ENCODE data around the gene PRDM2.

Gene PRDM2

DNA sequence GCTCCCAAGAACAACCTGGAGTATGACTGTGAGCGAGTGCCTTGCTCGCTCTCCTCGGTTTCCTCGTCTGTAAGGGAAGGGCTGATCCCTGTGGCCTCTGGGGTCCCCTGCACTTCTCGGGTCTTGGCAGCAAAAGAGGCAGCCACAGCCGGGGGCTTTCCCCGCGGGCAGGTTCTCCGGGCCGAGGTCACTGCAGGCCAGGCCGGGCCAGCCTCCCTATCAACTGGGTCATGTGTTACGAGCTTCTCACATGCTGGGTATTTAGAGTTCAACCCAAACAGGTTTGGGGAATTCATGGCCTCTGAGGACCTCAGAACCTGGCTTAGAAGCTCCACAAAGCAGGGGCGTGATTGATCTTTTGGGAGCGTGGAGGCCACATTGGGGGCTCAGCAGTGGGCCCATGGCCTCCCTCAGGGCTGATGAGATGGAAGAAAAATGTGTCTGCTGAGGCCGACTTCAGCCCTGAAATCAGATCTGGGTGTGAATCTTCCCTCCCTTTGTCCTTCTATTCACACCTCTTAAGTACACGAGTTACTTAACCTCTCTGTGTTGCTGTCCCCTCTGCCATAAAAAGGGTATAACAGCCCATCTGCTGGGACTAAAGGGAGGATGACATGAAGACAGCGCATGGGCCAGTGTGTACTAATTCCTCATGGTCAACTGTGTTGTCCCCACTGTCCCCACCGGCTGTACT is 103.7 kb downstream of the PRDM2 start:
- TF ChIP-seq, protein P1, sequence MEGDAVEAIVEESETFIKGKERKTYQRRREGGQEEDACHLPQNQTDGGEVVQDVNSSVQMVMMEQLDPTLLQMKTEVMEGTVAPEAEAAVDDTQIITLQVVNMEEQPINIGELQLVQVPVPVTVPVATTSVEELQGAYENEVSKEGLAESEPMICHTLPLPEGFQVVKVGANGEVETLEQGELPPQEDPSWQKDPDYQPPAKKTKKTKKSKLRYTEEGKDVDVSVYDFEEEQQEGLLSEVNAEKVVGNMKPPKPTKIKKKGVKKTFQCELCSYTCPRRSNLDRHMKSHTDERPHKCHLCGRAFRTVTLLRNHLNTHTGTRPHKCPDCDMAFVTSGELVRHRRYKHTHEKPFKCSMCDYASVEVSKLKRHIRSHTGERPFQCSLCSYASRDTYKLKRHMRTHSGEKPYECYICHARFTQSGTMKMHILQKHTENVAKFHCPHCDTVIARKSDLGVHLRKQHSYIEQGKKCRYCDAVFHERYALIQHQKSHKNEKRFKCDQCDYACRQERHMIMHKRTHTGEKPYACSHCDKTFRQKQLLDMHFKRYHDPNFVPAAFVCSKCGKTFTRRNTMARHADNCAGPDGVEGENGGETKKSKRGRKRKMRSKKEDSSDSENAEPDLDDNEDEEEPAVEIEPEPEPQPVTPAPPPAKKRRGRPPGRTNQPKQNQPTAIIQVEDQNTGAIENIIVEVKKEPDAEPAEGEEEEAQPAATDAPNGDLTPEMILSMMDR (IDR thresholded peaks at IDR 0.05; ENCODE audit: unreplicated experiment in 3 of 3), result no peak
- no peak overlapping the region for H3K4me3 Mint-ChIP-seq
- no peak overlapping the region for H3K27ac Mint-ChIP-seq
- H3K36me3 Mint-ChIP-seq (ENCODE audit: low read depth), result peaks cover 6% of the 10 kb centered on the region
- H3K9me3 Mint-ChIP-seq, result no peaks in the 10 kb centered on the region
- no peaks in the 10 kb centered on the region for H3K4me1 Mint-ChIP-seq
- H3K27me3 Mint-ChIP-seq (ENCODE audit: low read depth), result peaks cover 8% of the 10 kb centered on the region

DNA sequence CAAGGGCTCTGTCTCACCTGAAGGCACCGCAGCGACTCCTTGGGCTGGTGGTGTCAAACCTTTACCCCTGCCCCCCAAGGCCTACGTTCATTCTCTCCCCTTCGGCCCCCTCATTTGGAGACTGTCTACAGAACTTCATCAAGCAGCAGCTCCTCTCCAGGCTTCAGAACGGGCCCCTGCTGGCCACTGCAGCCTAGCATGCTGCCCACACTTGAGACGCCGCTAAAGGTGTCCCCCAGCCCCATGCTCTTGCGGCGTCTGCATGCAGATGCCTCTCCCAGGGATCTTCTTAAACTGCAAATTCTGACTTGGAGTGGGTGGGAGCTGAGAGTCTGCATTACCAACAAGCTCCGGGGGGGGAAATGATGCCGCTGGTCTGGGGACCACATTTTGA is 104.2 kb downstream of the PRDM2 start:
- TF ChIP-seq, protein P1 (IDR thresholded peaks at IDR 0.05; ENCODE audit: unreplicated experiment in 3 of 3), result no peak
- H3K4me3 Mint-ChIP-seq, result no peak overlapping the region
- H3K36me3 Mint-ChIP-seq (ENCODE audit: low read depth), result peaks cover 4% of the 10 kb centered on the region
- peaks cover 8% of the 10 kb centered on the region for H3K27me3 Mint-ChIP-seq (ENCODE audit: low read depth)
- no peaks in the 10 kb centered on the region for H3K4me1 Mint-ChIP-seq
- H3K9me3 Mint-ChIP-seq, result no peaks in the 10 kb centered on the region
- H3K27ac Mint-ChIP-seq, result no peak overlapping the region

DNA sequence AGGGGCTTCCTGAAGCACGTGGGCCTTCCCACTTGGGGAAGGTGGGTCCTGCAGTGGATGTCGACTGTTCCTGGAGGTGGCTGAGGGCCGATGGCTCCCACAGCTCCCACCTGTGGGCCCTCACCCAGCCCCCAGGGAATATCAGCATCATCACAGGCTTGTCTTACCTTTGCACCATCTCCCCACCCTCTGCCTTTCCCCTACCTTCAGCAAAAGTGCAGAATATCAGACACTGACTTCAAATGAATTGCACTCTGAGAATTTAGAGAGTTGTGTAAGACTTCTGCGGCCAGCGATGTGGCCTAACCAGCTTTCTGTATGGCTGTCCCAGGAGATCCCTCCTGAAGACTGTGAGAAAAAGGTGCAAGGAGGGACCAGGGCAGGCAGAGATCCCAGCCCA is 105.4 kb downstream of the PRDM2 start:
- Mint-ChIP-seq H3K4me1 (no peaks in the 10 kb centered on the region), H3K4me3 (no peak overlapping the region), H3K27me3 (ENCODE audit: low read depth) (peaks cover 4% of the 10 kb centered on the region), H3K9me3 (no peaks in the 10 kb centered on the region), H3K27ac (no peak overlapping the region), H3K36me3 (ENCODE audit: low read depth) (peaks cover 4% of the 10 kb centered on the region)
- TF ChIP-seq, protein P1 (IDR thresholded peaks at IDR 0.05; ENCODE audit: unreplicated experiment in 3 of 3), result no peak

DNA sequence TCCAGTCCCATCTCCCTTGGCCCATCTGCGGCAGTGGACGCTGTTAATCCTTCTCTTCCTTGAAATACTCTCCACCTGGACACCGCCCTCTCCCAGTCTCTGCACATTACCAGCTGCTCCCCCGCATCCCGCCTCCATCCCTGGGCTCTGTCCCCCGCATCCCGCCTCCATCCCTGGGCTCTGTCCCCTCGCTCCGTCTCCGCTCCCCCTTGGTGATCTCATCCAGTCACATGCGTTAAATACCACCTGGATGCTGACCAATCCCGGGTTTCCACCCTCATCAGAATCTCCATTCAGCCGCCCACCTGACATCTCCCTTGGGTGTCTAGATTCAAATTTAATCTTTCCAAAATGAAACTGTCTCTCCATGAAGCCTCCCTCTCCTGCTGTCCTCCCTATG is 106.1 kb downstream of the PRDM2 start:
- Mint-ChIP-seq H3K9me3 (no peaks in the 10 kb centered on the region), H3K4me1 (no peaks in the 10 kb centered on the region), H3K27ac (no peak overlapping the region), H3K27me3 (ENCODE audit: low read depth) (peaks cover 3% of the 10 kb centered on the region), H3K4me3 (no peak overlapping the region), H3K36me3 (ENCODE audit: low read depth) (peaks cover 4% of the 10 kb centered on the region)
- TF ChIP-seq, protein P1 (IDR thresholded peaks at IDR 0.05; ENCODE audit: unreplicated experiment in 3 of 3), result no peak

DNA sequence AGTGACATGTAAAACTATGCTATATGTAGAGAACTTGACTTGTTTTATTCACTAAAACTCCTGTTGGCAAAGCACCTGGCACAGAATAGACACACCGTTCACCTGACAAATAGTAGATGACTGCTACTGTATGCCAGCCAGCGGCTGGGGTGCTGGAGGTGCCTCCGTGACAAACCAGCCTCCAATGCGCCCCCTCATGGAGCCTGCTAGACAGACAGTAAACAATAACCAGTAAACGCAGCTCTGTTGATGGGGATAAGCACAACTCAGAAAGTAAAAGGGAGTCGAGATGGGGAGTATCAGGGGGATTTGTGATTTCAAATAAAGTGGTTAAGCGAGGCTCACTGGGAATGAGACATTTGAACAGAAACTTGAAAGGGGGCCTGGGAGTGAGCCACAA is 107.2 kb downstream of the PRDM2 start:
- Mint-ChIP-seq H3K27me3 (ENCODE audit: low read depth) (peaks cover 3% of the 10 kb centered on the region), H3K36me3 (ENCODE audit: low read depth) (peaks cover 4% of the 10 kb centered on the region), H3K27ac (no peak overlapping the region), H3K4me1 (no peaks in the 10 kb centered on the region), H3K4me3 (no peak overlapping the region), H3K9me3 (no peaks in the 10 kb centered on the region)
- TF ChIP-seq, protein P1 (IDR thresholded peaks at IDR 0.05; ENCODE audit: unreplicated experiment in 3 of 3), result peak in 2 of 3 experiments; percentile 12 to 16

DNA sequence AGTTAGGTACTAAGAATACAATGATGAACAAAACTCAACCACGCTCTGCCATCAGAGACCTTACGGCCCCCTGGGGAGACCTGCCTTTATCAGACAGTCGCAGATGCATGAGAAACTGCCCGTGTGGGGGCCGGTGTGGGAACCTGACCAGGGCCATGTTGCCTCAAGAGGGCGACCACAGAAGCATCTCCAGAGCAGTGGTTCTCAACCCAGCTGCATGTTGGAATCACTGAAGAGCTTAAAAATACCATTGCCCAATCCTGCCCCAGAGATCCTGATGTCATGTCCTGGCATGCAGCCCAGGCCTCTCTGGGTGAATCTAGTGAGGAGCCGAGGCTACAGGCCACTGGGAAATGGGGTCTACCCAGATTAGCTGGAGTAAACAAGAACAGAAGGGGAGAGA is 108.7 kb downstream of the PRDM2 start:
- H3K4me3 Mint-ChIP-seq, result no peak overlapping the region
- no peak overlapping the region for H3K27ac Mint-ChIP-seq
- H3K27me3 Mint-ChIP-seq (ENCODE audit: low read depth), result peaks cover 3% of the 10 kb centered on the region
- H3K9me3 Mint-ChIP-seq, result no peaks in the 10 kb centered on the region
- no peaks in the 10 kb centered on the region for H3K4me1 Mint-ChIP-seq
- H3K36me3 Mint-ChIP-seq (ENCODE audit: low read depth), result peaks cover 4% of the 10 kb centered on the region
- TF ChIP-seq, protein P1 (IDR thresholded peaks at IDR 0.05; ENCODE audit: unreplicated experiment in 3 of 3), result no peak

Measured in nephron (organoid).